Measurements from ENCODE around the gene RMI2. TPM values are rescaled to one million over a fixed set of nuclear protein-coding genes. Genes with fewer than 3 reads are reported as not detected.

Gene RMI2
- total RNA-seq, 2 donors from 2014 or later: 55.2 to 62.3 TPM

- Mint-ChIP-seq H3K4me1 (peaks cover 17% of the 10 kb centered on the region), H3K27ac (no peak overlapping the region), H3K9me3 (no peaks in the 10 kb centered on the region), H3K36me3 (ENCODE audit: low read depth) (peaks cover 31% of the 10 kb centered on the region), H3K4me3 (no peak overlapping the region), H3K27me3 (ENCODE audit: insufficient read depth) (no peaks in the 10 kb centered on the region)
- Histone ChIP-seq H3K4me3 (ENCODE audit: low read length) (no peak overlapping the region), H3K27ac (ENCODE audit: low read depth, low read length) (no peak overlapping the region), H3K4me1 (ENCODE audit: control insufficient read depth, insufficient read depth, low read length) (no peaks in the 10 kb centered on the region), H3K9ac (ENCODE audit: extremely low read depth, low read length, poor library complexity, severe bottlenecking) (no peak overlapping the region), H3K36me3 (ENCODE audit: control insufficient read depth, insufficient read depth, low read length) (no peaks in the 10 kb centered on the region), H3K9me3 (ENCODE audit: control insufficient read depth, low read length) (peaks cover 6% of the 10 kb centered on the region), H3K27me3 (ENCODE audit: control insufficient read depth, insufficient read depth, low read length, poor library complexity, severe bottlenecking) (no peaks in the 10 kb centered on the region)
- WGBS, 2 experiments (ENCODE audit: insufficient coverage in 1 of 2, insufficient read length in 1 of 2): 81 to 83% methylated on average over 12 to 14 of the region's 14 CpGs
- TF ChIP-seq, protein P1, sequence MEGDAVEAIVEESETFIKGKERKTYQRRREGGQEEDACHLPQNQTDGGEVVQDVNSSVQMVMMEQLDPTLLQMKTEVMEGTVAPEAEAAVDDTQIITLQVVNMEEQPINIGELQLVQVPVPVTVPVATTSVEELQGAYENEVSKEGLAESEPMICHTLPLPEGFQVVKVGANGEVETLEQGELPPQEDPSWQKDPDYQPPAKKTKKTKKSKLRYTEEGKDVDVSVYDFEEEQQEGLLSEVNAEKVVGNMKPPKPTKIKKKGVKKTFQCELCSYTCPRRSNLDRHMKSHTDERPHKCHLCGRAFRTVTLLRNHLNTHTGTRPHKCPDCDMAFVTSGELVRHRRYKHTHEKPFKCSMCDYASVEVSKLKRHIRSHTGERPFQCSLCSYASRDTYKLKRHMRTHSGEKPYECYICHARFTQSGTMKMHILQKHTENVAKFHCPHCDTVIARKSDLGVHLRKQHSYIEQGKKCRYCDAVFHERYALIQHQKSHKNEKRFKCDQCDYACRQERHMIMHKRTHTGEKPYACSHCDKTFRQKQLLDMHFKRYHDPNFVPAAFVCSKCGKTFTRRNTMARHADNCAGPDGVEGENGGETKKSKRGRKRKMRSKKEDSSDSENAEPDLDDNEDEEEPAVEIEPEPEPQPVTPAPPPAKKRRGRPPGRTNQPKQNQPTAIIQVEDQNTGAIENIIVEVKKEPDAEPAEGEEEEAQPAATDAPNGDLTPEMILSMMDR (conservative IDR thresholded peaks at IDR 0.05): no peak
- DNase-seq: no peak
Measured at GRCh38 chr16:11349599-11350276, 4.5 kb downstream of the RMI2 start.

- Histone ChIP-seq H3K27me3 (ENCODE audit: control insufficient read depth, insufficient read depth, low read length, poor library complexity, severe bottlenecking) (no peaks in the 10 kb centered on the region), H3K4me1 (ENCODE audit: control insufficient read depth, insufficient read depth, low read length) (peaks cover 3% of the 10 kb centered on the region), H3K36me3 (ENCODE audit: control insufficient read depth, insufficient read depth, low read length) (no peaks in the 10 kb centered on the region), H3K9me3 (ENCODE audit: control insufficient read depth, low read length) (peaks cover 6% of the 10 kb centered on the region), H3K4me3 (ENCODE audit: low read length) (no peak overlapping the region), H3K27ac (ENCODE audit: low read depth, low read length) (no peak overlapping the region), H3K9ac (ENCODE audit: extremely low read depth, low read length, poor library complexity, severe bottlenecking) (no peak overlapping the region)
- Mint-ChIP-seq H3K36me3 (ENCODE audit: low read depth) (peaks cover 31% of the 10 kb centered on the region), H3K9me3 (no peaks in the 10 kb centered on the region), H3K4me1 (peaks cover 24% of the 10 kb centered on the region), H3K27me3 (ENCODE audit: insufficient read depth) (no peaks in the 10 kb centered on the region), H3K27ac (no peak overlapping the region), H3K4me3 (no peak overlapping the region)
- 97 to 99% methylated on average over 5 of the region's 5 CpGs for WGBS, 2 experiments (ENCODE audit: insufficient coverage in 1 of 2, insufficient read length in 1 of 2)
- TF ChIP-seq, protein P1 (conservative IDR thresholded peaks at IDR 0.05): no peak
- DNase-seq: no peak
Measured at GRCh38 chr16:11350519-11350918, 5.3 kb downstream of the RMI2 start.

- no peak overlapping the region for H3K4me3 Mint-ChIP-seq
- H3K27ac Mint-ChIP-seq: no peak overlapping the region
- no peaks in the 10 kb centered on the region for H3K9me3 Mint-ChIP-seq
- H3K4me1 ChIP-seq (ENCODE audit: control insufficient read depth, insufficient read depth, low read length): peaks cover 6% of the 10 kb centered on the region
- H3K9ac ChIP-seq (ENCODE audit: extremely low read depth, low read length, poor library complexity, severe bottlenecking): no peak overlapping the region
- WGBS, 2 experiments (ENCODE audit: insufficient coverage in 1 of 2, insufficient read length in 1 of 2): 86 to 96% methylated on average over 4 to 8 of the region's 8 CpGs
- H3K4me3 ChIP-seq (ENCODE audit: low read length): no peak overlapping the region
- H3K27me3 ChIP-seq (ENCODE audit: control insufficient read depth, insufficient read depth, low read length, poor library complexity, severe bottlenecking): no peaks in the 10 kb centered on the region
- H3K4me1 Mint-ChIP-seq: peaks cover 28% of the 10 kb centered on the region
- DNase-seq: no peak
- H3K36me3 Mint-ChIP-seq (ENCODE audit: low read depth): peaks cover 31% of the 10 kb centered on the region
- H3K36me3 ChIP-seq (ENCODE audit: control insufficient read depth, insufficient read depth, low read length): no peaks in the 10 kb centered on the region
- H3K27ac ChIP-seq (ENCODE audit: low read depth, low read length): no peak overlapping the region
- no peaks in the 10 kb centered on the region for H3K27me3 Mint-ChIP-seq (ENCODE audit: insufficient read depth)
- peaks cover 6% of the 10 kb centered on the region for H3K9me3 ChIP-seq (ENCODE audit: control insufficient read depth, low read length)
- TF ChIP-seq, protein P1 (conservative IDR thresholded peaks at IDR 0.05): no peak
Measured at GRCh38 chr16:11350921-11351335, 5.7 kb downstream of the RMI2 start.

Measured in endodermal cell (in vitro differentiated cells).